DOHH2 (cell line): ENCODE data around the gene TMCC1.

ENCODE experiments used
- EZH2phosphoT487 ChIP-seq: fragments of 200-600 bp; sonication (generic); IDR thresholded peaks from 2 replicates; pipeline ENCODE4 v1.6.1; 2017; ENCODE audit warnings: borderline replicate concordance, mild to moderate bottlenecking, antibody characterized with exemption, low read length, moderate library complexity, mixed read lengths
- TF ChIP-seq, protein P1 (sequence below): fragments of 200-600 bp; sonication (generic); IDR thresholded peaks from one replicate; pipeline ENCODE4 v1.5.1; 2014; ENCODE audit warnings: antibody characterized with exemption, mild to moderate bottlenecking, low read depth, low read length; ENCODE audit not compliant: poor library complexity, severe bottlenecking

DNA sequence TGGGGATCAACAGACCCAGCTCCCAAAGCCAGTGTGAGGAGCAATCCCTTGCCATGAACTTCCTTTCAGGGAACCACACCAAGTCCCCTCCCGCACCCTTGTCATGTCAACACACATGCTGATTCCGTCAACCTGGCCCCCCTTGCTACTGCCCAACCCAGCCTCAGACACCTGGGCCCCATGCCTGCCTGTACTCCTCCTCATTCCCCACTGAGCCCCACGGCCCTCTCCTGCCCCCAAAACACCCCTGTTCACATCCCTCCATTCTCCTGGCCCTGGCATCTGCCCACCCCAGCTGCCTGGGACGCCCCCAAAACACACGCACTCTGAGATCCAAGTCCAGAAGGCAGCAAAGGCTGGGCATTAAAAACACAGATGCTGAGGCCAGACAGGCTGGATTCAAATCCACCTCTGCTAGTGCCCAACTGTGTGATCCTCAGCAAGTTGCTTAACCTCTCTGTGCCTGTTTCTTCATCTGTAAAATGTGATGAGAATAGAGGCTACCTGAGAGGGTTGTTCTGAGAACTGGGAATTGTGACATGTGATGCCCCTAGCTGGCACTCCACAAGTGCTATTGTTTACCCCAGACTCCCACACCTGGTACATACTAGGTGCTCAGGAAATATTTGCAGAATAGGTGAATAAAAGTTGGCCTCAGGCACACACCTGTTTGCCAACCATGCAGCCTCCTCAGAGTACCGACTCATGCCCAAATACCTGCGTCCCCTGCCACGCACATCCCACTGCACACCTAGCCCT is 289.3 kb downstream of the TMCC1 start:
- TF ChIP-seq, protein P1, sequence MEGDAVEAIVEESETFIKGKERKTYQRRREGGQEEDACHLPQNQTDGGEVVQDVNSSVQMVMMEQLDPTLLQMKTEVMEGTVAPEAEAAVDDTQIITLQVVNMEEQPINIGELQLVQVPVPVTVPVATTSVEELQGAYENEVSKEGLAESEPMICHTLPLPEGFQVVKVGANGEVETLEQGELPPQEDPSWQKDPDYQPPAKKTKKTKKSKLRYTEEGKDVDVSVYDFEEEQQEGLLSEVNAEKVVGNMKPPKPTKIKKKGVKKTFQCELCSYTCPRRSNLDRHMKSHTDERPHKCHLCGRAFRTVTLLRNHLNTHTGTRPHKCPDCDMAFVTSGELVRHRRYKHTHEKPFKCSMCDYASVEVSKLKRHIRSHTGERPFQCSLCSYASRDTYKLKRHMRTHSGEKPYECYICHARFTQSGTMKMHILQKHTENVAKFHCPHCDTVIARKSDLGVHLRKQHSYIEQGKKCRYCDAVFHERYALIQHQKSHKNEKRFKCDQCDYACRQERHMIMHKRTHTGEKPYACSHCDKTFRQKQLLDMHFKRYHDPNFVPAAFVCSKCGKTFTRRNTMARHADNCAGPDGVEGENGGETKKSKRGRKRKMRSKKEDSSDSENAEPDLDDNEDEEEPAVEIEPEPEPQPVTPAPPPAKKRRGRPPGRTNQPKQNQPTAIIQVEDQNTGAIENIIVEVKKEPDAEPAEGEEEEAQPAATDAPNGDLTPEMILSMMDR, result no peak
- TF ChIP-seq EZH2phosphoT487, result no peak
